Activated CD8-positive, alpha-beta memory T cell treated with anti-CD3 and anti-CD28 coated beads, Interleukin-2, amount 50 U/mL, for 1 hour (primary cell): Measurements from ENCODE around the gene KLHL36.

ENCODE experiments used
- DNase-seq: peaks from one replicate; pipeline ENCODE4 v3.0.0-alpha.2; 2020; ENCODE audit errors: extremely low read depth

KLHL36 gene

DNA sequence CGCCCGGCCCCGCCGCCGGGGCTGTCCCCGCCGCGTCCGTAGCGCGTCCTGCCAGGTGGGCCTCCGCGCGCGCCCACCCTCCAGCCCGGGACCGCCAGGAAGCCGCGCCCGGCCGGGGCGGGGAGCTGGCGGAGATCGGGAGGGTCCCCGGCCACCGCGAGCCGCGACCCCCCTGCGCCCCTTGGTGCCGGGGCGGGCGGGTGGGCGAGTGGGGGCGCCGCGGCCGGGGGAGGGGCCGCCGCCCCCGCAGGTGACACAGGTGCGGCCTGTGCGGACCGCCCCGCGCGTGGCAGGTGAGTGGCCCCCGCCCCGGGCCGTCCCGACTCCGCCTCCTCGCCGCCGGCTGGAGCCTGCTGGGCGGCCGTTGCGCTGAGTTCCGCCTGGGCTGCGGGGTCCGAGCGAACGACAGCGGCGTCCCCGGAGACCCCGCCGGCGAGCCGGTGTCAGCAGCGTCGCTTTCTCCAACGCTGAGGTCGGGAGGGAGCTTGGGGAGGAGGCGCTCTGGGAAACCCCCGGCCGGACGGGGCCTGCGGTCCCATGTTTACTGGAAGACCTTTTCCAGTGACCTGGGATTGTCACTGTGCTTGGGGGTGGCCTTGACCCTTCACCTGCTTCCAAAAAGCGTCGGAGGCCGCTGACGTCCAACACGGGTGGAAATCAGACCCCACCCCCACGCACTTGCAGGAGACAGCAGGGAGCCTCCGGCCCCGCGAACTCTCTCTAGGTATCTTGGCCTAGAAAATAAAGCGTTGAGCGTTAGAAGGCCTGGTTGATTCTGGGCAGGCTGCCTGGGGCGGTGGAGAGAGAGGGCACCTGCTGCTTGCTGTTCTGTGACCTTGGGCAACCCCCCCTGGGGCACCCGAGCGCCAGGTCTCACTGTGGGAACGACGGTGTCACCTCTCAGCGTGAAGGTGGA is 542 bp downstream of the KLHL36 start:
- no peak for DNase-seq

DNA sequence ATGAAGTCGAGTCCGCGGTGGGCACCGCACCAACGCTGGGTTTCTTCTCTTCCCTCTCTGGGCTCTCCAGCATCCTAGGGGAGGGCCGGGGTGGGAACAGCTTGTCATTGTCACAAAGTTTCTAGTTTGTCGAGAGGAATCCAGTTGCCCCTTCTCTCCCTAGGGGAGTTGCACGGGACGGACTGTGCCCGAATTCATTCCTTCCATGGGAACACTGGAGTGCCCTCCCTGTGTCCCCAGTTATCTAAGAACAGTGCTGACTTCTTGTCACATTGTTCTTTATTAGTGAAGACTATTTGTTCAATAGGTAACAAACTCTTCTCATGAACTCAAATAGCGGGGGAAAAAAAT is 1.2 kb downstream of the KLHL36 start:
- DNase-seq = no peak

DNA sequence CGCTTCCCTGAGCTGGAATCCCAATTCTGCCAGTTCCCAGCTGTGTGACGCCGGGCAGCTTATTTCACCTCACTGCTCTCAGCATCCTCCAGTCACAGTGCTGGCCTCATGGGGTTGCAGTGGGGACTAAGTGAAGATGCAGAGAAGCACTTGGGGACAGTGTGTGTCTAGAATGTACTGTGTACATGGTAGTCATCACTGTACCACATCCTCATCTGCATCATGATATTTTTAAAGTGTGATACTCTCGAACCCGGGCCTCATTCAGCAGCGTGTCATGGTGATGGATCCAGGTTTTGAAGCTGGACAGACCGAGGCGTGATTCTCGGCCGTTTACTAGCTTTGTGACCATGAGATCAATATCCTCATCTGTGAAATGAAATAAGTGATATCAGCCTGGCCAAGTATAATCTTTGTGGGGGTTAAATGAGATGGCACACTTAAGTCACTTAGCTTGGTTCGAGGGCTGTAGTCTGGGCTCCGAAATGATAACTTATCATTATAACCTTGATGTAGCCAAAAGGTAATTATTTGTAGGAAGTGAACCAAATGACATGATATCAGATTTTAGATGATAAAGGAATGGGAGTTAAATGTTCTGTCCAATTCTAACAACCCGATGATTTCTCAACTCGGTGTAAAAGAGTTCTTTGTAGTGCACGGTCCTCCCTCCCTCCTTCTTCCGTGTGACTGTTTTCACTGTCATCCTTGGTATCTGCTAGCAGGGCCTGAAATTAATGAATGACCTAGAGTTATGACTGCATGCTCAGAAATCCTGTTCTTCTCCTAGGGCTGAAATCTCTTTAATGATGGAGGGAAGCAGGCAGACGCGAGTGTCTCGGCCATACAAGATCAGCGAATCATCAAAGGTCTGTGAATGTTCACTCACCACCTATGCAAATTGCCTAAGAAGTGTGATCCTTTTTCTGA is 2.0 kb downstream of the KLHL36 start:
- no peak for DNase-seq

DNA sequence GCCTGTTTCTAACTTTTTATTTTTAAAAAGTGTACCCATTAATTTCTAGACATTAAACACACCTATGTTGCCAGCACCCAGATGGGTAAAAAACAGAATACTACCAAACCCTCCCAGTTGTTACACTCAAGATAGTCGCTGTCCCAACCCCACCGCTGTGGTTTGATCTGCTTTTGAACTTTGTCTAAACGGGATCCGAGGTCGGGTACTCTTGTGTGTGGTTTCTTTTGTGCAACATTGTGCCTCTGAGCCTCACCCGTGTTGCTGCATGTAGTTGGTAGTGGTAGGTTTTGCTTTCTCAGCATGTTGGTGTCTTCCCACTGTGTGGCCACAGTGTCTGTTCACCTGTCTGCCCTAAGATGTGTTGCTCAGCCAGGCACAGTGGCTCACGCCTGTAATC is 4.3 kb downstream of the KLHL36 start:
- peak; percentile 26 for DNase-seq

DNA sequence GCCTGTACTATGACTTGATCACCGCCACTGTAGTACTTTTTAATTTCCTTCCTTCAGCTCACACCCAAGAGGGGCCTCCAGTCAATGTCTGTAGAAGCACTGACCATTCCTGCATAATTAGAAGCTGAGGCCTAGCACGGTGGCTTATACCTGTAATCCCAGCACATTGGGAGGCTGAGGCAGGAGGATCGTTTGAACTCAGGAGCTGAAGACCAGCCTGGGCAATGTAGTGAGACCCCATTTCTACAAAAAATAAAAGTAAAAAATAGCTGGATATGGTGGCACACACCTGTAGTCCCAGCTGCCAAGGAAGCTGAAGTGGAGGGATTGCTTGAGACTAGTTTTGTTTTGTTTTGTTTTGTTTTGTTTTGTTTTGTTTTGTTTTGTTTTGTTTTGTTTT is 5.9 kb downstream of the KLHL36 start:
- DNase-seq = no peak

DNA sequence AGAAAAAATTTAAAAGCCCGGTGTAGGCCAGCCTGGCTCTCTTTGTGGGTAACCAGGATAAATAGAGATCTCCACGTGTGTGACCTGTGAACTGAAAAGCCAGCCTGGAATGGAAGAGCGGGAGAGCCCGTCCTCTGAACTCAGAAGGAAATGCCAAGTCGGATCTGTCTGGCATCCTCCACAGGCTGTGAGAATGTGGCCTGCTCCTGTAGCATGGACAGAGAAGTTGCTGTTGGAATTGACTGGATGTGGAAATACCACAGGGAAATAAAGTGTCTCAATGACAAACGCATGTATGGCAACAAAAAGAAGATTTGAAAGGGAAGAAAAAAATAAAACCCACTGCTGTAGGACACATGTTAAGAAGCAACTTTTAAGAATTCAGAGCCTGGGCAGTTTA is 6.7 kb downstream of the KLHL36 start:
- DNase-seq = no peak

DNA sequence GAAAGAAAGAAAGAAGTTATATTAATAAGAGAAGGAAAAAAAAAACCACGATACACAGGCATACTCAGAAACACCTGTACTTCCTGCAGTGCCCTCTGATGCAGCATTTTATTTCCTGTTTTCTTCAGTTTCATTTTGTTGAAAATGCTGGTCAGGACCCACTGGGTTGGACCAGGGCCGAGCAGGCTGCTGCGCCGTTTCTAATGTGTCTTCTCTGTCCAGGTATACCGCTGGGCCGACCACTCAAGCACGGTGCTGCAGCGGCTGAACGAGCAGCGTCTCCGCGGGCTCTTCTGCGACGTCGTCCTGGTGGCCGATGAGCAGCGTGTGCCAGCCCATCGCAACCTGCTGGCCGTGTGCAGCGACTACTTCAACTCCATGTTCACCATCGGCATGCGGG is 8.3 kb downstream of the KLHL36 start:
- no peak for DNase-seq

DNA sequence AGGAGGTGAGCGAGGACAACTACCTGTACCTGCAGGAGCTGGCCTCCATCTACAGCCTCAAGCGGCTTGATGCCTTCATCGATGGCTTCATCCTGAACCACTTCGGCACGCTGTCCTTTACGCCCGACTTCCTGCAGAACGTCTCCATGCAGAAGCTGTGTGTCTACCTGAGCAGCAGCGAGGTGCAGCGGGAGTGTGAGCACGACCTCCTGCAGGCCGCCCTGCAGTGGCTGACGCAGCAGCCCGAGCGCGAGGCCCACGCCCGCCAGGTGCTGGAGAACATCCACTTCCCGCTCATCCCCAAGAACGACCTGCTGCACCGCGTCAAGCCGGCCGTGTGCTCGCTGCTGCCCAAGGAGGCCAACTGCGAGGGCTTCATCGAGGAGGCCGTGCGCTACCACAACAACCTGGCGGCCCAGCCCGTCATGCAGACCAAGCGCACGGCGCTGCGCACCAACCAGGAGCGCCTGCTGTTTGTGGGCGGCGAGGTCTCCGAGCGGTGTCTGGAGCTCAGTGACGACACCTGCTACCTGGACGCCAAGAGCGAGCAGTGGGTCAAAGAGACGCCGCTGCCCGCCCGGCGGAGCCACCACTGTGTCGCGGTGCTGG is 9.0 kb downstream of the KLHL36 start:
- no peak for DNase-seq

DNA sequence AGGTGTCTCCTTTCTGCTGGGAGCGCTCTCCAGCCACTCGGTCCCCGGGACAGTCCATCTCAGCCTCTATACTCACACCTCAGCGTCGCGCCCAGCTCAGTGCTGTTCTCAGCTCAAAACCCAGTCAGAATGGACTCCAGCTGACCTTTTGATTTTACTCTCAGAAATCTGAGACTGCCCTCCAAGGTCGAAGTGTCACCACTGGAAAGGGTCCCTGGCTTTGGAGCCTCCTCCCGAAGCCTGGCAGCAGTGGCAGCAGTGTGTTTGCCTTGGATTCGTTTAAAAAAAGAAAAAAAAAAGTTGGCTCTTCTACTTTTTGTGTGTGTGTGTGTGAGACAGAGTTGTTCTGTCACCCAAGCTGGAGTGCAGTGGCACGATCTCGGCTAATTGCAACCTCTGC is 10.4 kb downstream of the KLHL36 start:
- no peak for DNase-seq

DNA sequence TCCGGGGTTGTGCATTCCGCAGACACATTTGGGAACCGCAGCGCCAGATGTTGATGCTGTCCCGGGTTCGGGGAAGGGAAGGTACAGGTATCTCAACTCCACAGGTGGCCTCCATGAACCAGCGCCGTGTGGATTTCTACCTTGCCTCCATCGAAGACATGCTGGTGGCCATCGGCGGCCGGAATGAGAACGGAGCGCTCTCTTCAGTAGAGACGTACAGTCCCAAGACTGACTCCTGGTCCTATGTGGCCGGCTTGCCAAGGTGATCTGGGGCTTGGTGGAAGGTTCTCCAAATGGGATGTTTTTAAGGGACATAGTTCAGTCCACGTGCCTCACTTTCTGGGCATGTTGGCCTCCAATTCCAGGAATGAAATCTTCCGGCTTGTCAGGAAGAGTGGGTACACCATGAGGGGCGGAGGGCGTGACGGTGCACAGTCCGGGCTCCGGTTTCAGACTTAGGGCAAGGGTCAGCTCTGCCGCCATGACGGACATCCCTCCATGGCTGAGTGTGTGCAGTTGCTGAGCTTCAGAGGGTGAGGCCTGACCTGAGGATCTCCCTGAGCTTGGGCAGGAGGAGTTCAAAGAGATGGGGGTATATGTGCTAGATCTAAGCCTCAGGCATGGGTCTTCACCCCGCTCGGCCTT is 11.5 kb downstream of the KLHL36 start:
- DNase-seq = no peak

DNA sequence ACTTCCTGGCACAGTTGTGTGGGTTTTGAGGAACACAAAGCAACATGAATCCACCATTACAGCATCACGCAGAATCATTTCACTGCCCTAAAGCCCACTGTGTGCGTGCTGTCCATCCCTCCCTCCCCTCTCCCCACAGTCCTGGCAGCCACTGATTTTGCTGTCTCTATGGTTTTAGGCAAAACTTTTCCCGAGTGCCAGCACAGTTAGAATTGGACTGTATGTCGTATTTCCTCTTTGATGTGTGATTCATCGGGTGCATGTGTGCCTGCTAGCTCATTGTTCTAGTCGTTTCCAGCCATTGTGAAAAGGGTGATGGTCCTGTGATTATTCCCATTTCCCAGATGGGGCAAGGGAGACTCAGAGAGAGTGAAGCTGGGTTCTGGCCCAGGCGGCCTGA is 12.7 kb downstream of the KLHL36 start:
- no peak for DNase-seq

DNA sequence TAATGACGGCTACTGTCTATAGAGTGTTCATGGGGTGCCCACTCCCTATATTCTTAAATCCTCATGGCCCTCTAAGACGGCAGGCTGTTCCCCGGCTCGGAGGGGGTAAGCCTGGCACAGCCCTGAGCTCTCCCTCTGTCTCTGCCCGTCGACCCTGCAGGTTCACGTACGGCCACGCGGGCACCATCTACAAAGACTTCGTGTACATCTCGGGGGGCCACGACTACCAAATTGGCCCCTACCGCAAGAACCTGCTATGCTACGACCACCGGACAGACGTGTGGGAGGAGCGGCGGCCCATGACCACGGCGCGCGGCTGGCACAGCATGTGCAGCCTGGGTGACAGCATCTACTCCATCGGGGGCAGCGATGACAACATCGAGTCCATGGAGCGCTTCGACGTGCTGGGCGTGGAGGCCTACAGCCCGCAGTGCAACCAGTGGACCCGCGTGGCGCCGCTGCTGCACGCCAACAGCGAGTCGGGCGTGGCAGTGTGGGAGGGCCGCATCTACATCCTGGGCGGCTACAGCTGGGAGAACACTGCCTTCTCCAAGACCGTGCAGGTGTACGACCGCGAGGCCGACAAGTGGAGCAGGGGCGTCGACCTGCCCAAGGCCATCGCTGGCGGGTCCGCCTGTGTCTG is 13.2 kb downstream of the KLHL36 start:
- DNase-seq = no peak

DNA sequence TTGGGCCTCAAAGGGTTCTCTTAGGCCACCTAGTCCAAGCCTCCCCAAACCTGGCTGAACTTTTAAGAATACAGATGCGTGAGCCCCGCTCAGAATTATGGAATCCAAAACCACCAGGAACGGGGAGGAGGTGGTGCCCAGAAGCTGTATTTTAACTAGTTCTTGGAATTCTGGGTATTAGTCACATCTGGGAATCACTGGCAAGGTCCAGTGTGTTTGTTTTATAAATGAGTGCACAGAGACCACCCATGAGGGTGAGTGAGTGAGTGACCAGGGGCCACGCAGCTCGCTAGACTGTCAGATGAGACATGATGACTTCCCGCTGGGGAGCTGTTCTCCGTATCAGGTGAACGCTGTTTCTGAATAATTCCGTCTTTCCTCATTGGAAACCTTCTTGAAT is 14.2 kb downstream of the KLHL36 start:
- DNase-seq = no peak

DNA sequence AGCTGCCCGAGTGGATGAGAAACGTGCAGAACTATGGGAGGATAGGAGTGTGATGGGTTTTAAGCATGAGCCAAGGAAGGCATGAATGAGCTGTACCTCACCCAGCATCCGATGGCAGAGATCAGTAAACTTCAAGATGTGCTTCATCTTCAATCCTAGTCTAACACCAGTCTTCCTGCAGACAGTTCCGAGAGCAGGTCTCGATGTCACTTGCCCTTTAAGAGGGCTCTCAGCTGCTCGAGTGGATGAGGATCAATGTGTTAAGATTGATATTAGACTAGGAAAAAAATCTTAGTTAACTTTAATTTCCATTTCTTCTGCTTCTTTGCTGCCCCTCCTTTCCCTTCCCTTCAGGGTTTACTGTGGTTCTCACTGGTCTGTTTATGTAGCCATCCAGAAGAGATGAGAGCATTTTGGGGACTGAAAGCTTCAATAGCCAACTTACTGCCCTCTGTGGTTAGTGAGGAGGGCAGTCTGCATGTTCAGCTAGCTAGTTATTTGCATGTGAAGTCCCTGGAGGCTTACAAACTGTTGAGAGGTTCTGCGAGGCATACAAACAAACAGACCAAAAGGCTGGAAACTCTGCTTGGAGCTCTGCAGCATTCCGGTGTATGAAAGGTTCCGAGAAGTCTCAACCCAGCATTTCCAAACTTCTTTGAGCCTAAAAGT is 15.3 kb downstream of the KLHL36 start:
- DNase-seq = no peak

DNA sequence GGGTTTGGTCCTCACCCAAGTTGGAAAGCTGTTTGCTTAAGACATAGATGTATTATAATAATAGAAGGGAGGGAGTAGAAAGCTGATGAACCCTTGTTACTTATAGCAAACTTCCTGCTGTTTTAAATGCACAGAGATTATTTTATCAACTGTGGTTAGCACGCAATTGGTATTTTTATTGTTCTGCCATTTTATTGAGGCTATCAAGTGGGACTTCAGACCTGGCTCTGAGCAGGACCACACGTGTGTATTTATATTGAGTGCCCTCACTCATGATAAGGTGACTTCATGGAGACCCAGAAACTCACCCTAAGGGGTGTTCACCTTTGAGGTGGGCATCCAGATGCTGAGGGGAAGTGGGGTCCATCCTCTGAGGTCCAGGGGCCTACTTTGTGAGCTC is 17.0 kb downstream of the KLHL36 start:
- no peak for DNase-seq

DNA sequence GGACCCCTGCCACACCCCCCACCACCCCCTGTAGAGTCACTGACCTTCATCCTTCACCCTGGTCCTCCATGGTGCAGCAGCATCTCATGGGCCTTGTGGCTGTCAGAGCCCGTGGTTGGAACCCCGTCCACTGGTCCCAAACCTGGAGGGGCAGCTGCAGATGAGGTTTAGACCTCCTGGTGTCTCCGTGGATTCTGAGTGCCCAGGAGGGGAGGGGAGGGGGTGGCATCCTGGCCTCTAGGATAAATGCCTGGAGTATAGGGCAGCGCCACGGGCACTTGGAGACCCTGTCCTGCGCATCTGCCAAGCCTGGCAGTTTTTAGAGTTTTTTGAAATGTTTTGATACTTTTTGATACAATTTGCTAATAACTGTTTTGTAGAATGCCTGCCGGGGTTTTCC is 17.5 kb downstream of the KLHL36 start:
- no peak for DNase-seq

DNA sequence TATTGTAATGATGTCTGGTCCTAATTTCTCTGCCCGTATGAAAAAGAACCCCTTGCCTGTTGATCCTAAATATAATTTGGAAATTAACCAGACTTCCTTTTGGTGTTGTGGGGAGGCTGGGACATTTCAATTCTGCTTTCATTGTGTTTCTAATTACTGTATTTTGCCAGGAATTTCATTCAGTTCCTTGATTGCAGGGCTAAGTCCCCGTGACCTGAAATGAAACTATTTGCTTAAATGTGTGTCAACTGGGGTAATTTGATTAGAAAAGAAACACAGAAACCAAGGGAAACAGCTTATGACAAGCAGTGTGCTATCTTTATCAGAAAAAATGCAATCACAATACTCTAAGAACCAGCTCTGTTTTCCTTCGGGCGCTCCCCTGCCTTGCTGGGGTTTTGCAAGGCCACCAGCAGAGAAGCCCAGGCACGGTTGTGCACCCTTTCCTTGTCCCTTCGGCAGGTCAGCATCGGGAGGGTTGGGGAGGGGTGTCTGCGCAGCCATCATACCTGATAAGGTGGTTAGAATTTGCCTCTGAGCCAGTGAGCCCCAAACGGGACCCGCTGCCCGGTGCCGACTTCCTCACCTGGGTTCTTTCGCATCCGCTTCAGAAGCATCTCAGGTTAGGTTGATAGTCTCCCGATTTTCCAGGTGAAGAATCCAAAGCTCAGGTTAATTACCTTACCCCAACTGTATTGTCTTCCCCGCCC is 19.4 kb downstream of the KLHL36 start:
- no peak for DNase-seq

DNA sequence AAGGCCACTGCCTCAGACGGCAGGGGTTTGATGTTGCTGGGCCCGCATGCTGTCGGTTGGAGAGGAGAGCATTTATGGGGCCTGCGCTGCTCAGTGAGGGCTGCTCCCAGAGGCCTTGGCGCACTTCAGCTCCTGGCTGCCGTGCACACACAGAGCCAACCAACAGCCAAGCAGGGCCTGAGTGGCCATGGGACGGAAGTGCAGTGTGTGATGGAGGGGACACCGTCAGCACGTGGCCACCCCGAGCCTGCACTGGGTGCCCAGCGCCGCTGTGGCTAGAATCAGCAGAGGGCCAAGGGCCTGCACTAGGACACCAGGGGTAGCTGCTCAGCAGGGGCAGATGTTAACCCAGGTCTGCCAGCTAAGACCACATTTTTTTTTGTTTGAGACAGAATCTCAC is 21.8 kb downstream of the KLHL36 start:
- no peak for DNase-seq

DNA sequence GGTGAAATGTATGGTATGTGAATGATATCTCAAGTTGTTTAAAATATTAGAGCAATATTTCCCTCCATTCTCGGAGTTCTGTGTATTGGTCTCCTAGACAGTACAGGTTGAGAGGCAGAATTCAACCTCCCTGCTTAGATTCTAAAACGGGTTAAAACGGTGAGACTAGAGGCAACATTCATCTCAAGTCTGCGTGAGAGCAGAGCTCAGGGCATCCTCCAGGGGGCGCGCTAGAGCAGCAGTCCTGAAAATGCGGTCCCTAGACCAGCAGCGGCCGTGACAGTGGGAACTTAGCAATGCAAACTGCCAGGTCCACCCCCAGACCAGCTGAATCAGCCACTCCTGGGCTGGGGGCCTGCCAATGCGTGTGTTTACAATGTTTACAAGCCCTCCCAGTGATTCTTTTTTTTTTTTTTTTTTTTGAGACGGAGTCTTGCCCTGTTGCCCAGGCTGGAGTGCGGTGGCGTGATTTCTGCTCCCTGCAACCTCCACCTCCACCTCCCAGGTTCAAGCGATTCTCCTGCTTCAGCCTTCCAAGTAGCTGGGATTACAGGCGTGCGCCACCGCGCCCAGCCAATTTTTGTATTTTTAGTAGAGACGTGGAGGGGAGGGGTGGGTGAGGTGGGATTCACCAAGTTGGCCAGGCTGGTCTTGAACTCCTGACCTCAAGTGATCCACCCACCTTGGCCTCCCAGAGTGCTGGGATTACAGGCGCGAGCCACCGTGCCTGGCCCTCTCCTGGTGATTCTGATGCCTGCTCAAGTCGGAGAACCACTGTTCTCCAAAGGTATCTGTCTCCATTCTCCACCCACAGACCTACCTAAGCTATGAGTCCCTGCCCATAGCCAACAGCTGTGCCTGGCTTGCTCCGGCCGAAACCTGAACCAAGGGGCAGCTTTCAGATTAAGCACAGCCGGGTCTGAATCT is 24.2 kb downstream of the KLHL36 start:
- peak; percentile 49 for DNase-seq
